B cell (primary cell): Measurements from ENCODE around the gene HOXB4. TPM values are rescaled to one million over a fixed set of nuclear protein-coding genes. Genes with fewer than 3 reads are reported as not detected.

ENCODE experiments used
- ATAC-seq: fragments of 200-7000 bp; cut with Tn5 transposase; one replicate; pipeline ENCODE4 v1.10.0; 2021; ENCODE audit warnings: low read depth, mild to moderate bottlenecking, moderate number of reproducible peaks, moderate library complexity
- CTCF ChIA-PET: fragments of 350-600 bp; sonication (Branson Sonifier 250); formaldehyde crosslinking; loops from one replicate; lab custom pipeline; 2021; ENCODE audit warnings: antibody characterized with exemption, inconsistent platforms; lab: Charles Lee
- POLR2A ChIA-PET: fragments of 350-600 bp; sonication (Branson Sonifier 250); formaldehyde crosslinking; loops from one replicate; lab custom pipeline; 2021; ENCODE audit warnings: antibody characterized with exemption; lab: Charles Lee
- DNase-seq: peaks from one replicate; pipeline ENCODE4 v3.0.0; 2013
- H2AFZ ChIP-seq: 2 replicates; pipeline ENCODE4 v1.6.1; 2012; ENCODE audit warnings: mild to moderate bottlenecking, low read depth, low read length; ENCODE audit not compliant: insufficient read depth, poor library complexity, severe bottlenecking
- H3K27ac ChIP-seq, 2 donors: 1 replicate in 1 of 2; 2 replicates in 1 of 2; pipeline ENCODE4 v1.5.1; 2012 to 2013; ENCODE audit warnings: low read length in 2 of 2, mild to moderate bottlenecking in 2 of 2, moderate library complexity in 1 of 2
- H3K27me3 ChIP-seq, 4 experiments: fragments of 200-600 bp in 1 of 4; sonication (generic) in 1 of 4; replicated peaks in 1 of 4; 1 replicate in 2 of 4; 2 replicates in 2 of 4; pipeline versions ENCODE4 v1.6.1 to v1.7.0; 2013 to 2016; ENCODE audit warnings: low read length in 3 of 4, mild to moderate bottlenecking in 2 of 4, mixed read lengths in 1 of 4, moderate library complexity in 1 of 4; ENCODE audit not compliant: insufficient read depth in 4 of 4, control insufficient read depth in 3 of 4; ENCODE audit errors: control extremely low read depth in 1 of 4
- H3K36me3 ChIP-seq, 2 experiments: replicated peaks in 1 of 2; 1 replicate in 1 of 2; 2 replicates in 1 of 2; pipeline versions ENCODE4 v1.6.1 to v1.7.1; 2013; ENCODE audit warnings: low read length in 1 of 2; ENCODE audit not compliant: insufficient read depth in 2 of 2, control insufficient read depth in 1 of 2; ENCODE audit errors: control extremely low read depth in 1 of 2, extremely low read depth in 1 of 2
- H3K4me1 ChIP-seq, 2 donors: fragments of 200-600 bp in 1 of 2; sonication (generic) in 1 of 2; 1 replicate in 1 of 2; 2 replicates in 1 of 2; pipeline versions ENCODE4 v1.5.1 to v1.6.1; 2013 to 2017; ENCODE audit warnings: low read length in 2 of 2; ENCODE audit not compliant: control insufficient read depth in 2 of 2, insufficient read depth in 2 of 2
- H3K4me2 ChIP-seq: replicated peaks from 2 replicates; pipeline ENCODE3; 2012; ENCODE audit warnings: mild to moderate bottlenecking, low read depth, low read length; ENCODE audit not compliant: poor library complexity, severe bottlenecking
- H3K4me3 ChIP-seq, 5 experiments: fragments of 200-600 bp in 1 of 5; sonication (generic) in 1 of 5; 1 replicate in 3 of 5; 2 replicates in 2 of 5; pipeline versions ENCODE4 v1.5.1 to v1.7.0; 2011 to 2016; ENCODE audit warnings: low read length in 4 of 5, mild to moderate bottlenecking in 4 of 5, low read depth in 2 of 5, control low read depth in 1 of 5, moderate library complexity in 1 of 5; ENCODE audit not compliant: insufficient read depth in 1 of 5; ENCODE audit errors: control extremely low read depth in 1 of 5, extremely low read depth in 1 of 5
- H3K79me2 ChIP-seq: fragments of 200-600 bp; sonication (generic); one replicate; pipeline ENCODE4 v1.6.0; 2016; ENCODE audit warnings: low read length; ENCODE audit not compliant: control insufficient read depth, insufficient read depth
- H3K9ac ChIP-seq: fragments of 200-600 bp; sonication (generic); 2 replicates; pipeline ENCODE4 v1.6.1; 2017; ENCODE audit warnings: mild to moderate bottlenecking, low read length, moderate library complexity
- H3K9me3 ChIP-seq, 3 donors: one replicate each; pipeline versions ENCODE4 v1.6.1 to v1.7.1; 2013; ENCODE audit warnings: low read length in 2 of 3; ENCODE audit not compliant: control insufficient read depth in 2 of 3, insufficient read depth in 1 of 3; ENCODE audit errors: control extremely low read depth in 1 of 3
- H4K20me1 ChIP-seq: 2 replicates; pipeline ENCODE4 v1.6.0; 2012; ENCODE audit warnings: mild to moderate bottlenecking, low read length; ENCODE audit not compliant: insufficient read depth, control insufficient read depth, poor library complexity, severe bottlenecking
- H3K27ac Mint-ChIP-seq: one replicate; pipeline ENCODE4 v1.8.0; 2021; ENCODE audit warnings: mixed read lengths
- H3K27me3 Mint-ChIP-seq: one replicate; pipeline ENCODE4 v1.8.0; 2021; ENCODE audit warnings: mixed read lengths
- H3K4me1 Mint-ChIP-seq: one replicate; pipeline ENCODE4 v1.8.0; 2021; ENCODE audit warnings: mixed read lengths
- H3K4me3 Mint-ChIP-seq: one replicate; pipeline ENCODE4 v1.8.0; 2021; ENCODE audit warnings: mixed read lengths
- H3K9me3 Mint-ChIP-seq: one replicate; pipeline ENCODE4 v1.8.0; 2022; ENCODE audit warnings: mixed read lengths; ENCODE audit not compliant: insufficient read depth
- EZH2 ChIP-seq: IDR thresholded peaks from 2 replicates; pipeline ENCODE4 v1.6.1; 2012; ENCODE audit warnings: borderline replicate concordance, low read depth, mild to moderate bottlenecking, moderate library complexity, low read length; ENCODE audit not compliant: insufficient read depth, poor library complexity, severe bottlenecking
- WGBS: methylation state at CpG from one replicate; pipeline ENCODE4 v1.1.5; 2013; ENCODE audit warnings: missing lambda C conversion rate; ENCODE audit not compliant: insufficient coverage; 5-methylcytosine and 5-hydroxymethylcytosine counted together
- intact Hi-C: fragments of 100-400 bp; cut with micrococcal nuclease; formaldehyde crosslinking; loops from one replicate; pipeline ENCODE4 v1.10.0; 2022
- polyA plus RNA-seq: library from polyadenylated mRNA; depleted of rRNA; stranded (reverse); fragments of >200 nt; gene quantifications from 2 replicates; pipeline ENCODE4 v1.2.3, GENCODE V29; 2012
- total RNA-seq, 2 donors: library from RNA; stranded (reverse); fragments of 120-200 nt in 1 of 2; gene quantifications; 1 replicate in 1 of 2; 2 replicates in 1 of 2; pipeline versions ENCODE4 v1.2.3 to v1.2.4, GENCODE V29; 2013 to 2022
- TF ChIP-seq, protein P1 (sequence below): fragments of 200-600 bp; IDR thresholded peaks from one replicate; pipeline ENCODE4 v1.8.0; 2022; ENCODE audit warnings: antibody characterized with exemption, mild to moderate bottlenecking

Gene HOXB4
- total and polyA plus RNA-seq, 2 donors (not counting 1 experiment from before 2014, with no cell fraction given), result 0.85 to 1.7 TPM

DNA sequence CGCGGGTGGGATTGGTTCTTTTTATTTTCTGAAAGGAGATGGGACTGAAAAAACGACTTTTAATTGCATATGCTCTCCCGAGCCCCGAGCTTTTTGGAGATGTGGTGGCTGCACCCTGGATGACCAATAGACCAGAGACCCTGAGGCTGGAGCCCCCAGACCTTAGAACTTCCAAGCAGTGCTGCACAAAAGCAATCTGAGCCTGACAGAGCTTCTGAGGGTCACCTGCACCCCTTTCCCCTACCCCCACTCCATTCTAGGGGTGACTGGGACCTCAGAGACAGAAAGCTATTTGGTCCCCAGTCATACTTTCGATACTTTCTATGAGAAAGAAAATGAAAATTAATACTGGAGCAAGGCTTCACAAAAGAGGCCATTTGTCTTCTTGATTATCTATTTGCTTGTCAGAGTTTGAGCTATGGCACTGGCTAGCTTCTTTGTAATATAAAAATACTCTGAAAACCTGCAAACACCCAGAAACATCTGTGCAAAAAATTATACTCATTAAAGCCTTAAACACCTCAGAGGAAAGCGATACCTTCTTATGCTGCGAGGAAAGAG, 3.6 kb downstream of the HOXB4 start:
- H3K9ac ChIP-seq, result no peak overlapping the region
- peaks cover 0 to 14% (median 0%) of the 10 kb centered on the region in 3 donors for H3K9me3 ChIP-seq
- no peaks in the 10 kb centered on the region for H3K79me2 ChIP-seq
- no peaks in the 10 kb centered on the region for H4K20me1 ChIP-seq
- H3K27me3 ChIP-seq, result peaks cover 0 to 43% (median 19%) of the 10 kb centered on the region in 4 experiments
- intact Hi-C loops, result loop anchor here (5.0 kb wide), 1 partner anchor 38 kb away; the partner anchor contains the start of gene HOXB7
- ATAC-seq (no peak), DNase-seq (no peak)
- H3K4me1 ChIP-seq, result peaks cover 27 to 30% of the 10 kb centered on the region in 2 donors
- H3K4me1 Mint-ChIP-seq, result peaks cover 28% of the 10 kb centered on the region
- no peak overlapping the region for H3K4me2 ChIP-seq
- TF ChIP-seq EZH2, result no peak
- TF ChIP-seq, protein P1, sequence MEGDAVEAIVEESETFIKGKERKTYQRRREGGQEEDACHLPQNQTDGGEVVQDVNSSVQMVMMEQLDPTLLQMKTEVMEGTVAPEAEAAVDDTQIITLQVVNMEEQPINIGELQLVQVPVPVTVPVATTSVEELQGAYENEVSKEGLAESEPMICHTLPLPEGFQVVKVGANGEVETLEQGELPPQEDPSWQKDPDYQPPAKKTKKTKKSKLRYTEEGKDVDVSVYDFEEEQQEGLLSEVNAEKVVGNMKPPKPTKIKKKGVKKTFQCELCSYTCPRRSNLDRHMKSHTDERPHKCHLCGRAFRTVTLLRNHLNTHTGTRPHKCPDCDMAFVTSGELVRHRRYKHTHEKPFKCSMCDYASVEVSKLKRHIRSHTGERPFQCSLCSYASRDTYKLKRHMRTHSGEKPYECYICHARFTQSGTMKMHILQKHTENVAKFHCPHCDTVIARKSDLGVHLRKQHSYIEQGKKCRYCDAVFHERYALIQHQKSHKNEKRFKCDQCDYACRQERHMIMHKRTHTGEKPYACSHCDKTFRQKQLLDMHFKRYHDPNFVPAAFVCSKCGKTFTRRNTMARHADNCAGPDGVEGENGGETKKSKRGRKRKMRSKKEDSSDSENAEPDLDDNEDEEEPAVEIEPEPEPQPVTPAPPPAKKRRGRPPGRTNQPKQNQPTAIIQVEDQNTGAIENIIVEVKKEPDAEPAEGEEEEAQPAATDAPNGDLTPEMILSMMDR, result no peak
- no peak overlapping the region for H3K27ac Mint-ChIP-seq
- no peaks in the 10 kb centered on the region for H3K9me3 Mint-ChIP-seq
- H2AFZ ChIP-seq, result no peak overlapping the region
- H3K36me3 ChIP-seq, result no peaks in the 10 kb centered on the region
- WGBS, result 92% methylated on average over 6 of the region's 8 CpGs
- ChIA-PET POLR2A (no interaction called here), CTCF (interaction anchor here (1.0 to 1.2 kb wide), 2 partner anchors 19 to 225 kb away, joined by 3 to 4 read pairs; partner anchors contain the start of gene HOXB5)
- peaks cover 17% of the 10 kb centered on the region for H3K27me3 Mint-ChIP-seq
- no peak overlapping the region for H3K4me3 Mint-ChIP-seq
- H3K4me3 ChIP-seq, result no peak overlapping the region
- no peak overlapping the region for H3K27ac ChIP-seq

DNA sequence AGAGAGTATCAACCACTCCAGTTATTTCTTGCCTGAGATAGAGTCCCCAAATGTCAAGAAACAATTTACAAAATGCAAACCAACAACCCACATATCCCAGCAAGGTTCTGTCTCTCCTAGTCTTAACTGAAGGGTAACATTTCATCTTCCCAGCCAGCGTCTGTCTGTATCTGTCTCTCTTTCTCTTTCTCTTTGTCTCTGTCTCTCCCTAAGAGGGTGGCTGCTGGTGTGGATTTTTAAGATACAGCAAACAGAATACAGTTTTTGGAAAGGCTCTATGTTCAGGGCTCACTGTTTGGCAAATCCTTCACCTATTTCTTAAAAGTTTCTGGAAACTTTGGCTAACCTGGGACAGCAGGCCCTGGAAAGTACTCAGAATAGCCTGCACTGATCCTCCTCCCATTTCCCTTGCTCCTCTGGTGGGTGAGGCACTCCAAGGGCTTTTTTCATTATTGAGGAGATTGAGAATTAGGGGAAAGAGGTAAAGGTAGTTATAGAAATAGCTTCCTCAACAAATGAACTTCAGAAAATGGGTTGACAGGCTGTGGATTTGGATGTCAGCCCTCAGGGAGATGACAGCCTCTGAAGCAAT, 6.2 kb downstream of the HOXB4 start:
- WGBS, result no CpG with 5 or more reads among the region's 1 CpG
- no peaks in the 10 kb centered on the region for H3K36me3 ChIP-seq
- no peaks in the 10 kb centered on the region for H3K9me3 Mint-ChIP-seq
- no peak overlapping the region for H3K4me2 ChIP-seq
- peaks cover 18% of the 10 kb centered on the region for H3K27me3 Mint-ChIP-seq
- H3K9ac ChIP-seq, result no peak overlapping the region
- no peaks in the 10 kb centered on the region for H4K20me1 ChIP-seq
- no peaks in the 10 kb centered on the region for H3K79me2 ChIP-seq
- CTCF ChIA-PET, result interaction anchor here (0.5 kb wide), 1 partner anchor 740 kb away, joined by 3 read pairs; no protein-coding TSS in a partner anchor
- intact Hi-C loops, result no loop called here
- no peak overlapping the region for H3K4me3 Mint-ChIP-seq
- POLR2A ChIA-PET, result interaction anchor here (0.7 kb wide), 1 partner anchor 41 kb away, joined by 3 read pairs; no protein-coding TSS in a partner anchor
- TF ChIP-seq, protein P1, result no peak
- TF ChIP-seq EZH2, result no peak
- DNase-seq (no peak), ATAC-seq (no peak)
- peaks cover 15 to 20% of the 10 kb centered on the region in 2 donors for H3K4me1 ChIP-seq
- H3K9me3 ChIP-seq, result peaks cover 0 to 10% (median 0%) of the 10 kb centered on the region in 3 donors
- H3K4me1 Mint-ChIP-seq, result peaks cover 16% of the 10 kb centered on the region
- H3K27me3 ChIP-seq, result peaks cover 0 to 47% (median 23%) of the 10 kb centered on the region in 4 experiments
- H3K27ac ChIP-seq, result no peak overlapping the region
- no peak overlapping the region for H3K27ac Mint-ChIP-seq
- H2AFZ ChIP-seq, result no peak overlapping the region
- no peak overlapping the region for H3K4me3 ChIP-seq
